Choroid plexus epithelial cell (primary cell): ENCODE data around the gene PEX1.
"Not testable (repeated sequence)": the region's sequence is repeated elsewhere in the genome, so short reads cannot be mapped to it uniquely, and the experiment has no call there.

Experiments
- DNase-seq: peaks from one replicate; pipeline ENCODE4 v3.0.0-alpha.2; 2010; ENCODE audit warnings: low read depth
- H3K4me3 ChIP-seq: 2 replicates; pipeline ENCODE4 v1.5.1; 2011; ENCODE audit warnings: low read depth, mild to moderate bottlenecking, control low read depth, low read length, moderate library complexity
- CTCF ChIP-seq: conservative IDR thresholded peaks from 2 replicates; pipeline ENCODE4 v1.5.1; 2011; ENCODE audit warnings: low read depth, mild to moderate bottlenecking, control low read depth, inconsistent platforms, low read length, moderate library complexity

PEX1 gene

GRCh38 chr7:92557808-92558362, 29.6 kb upstream of the PEX1 start:
- DNase-seq: no peak
- no peak for TF ChIP-seq CTCF
- no peak overlapping the region for H3K4me3 ChIP-seq

GRCh38 chr7:92557249-92557648, 28.9 kb upstream of the PEX1 start:
- no peak for TF ChIP-seq CTCF
- no peak for DNase-seq
- no peak overlapping the region for H3K4me3 ChIP-seq

GRCh38 chr7:92550194-92550593, 21.9 kb upstream of the PEX1 start:
- TF ChIP-seq CTCF: no peak

GRCh38 chr7:92547579-92547978, 19.3 kb upstream of the PEX1 start:
- TF ChIP-seq CTCF: no peak
- no peak overlapping the region for H3K4me3 ChIP-seq
- no peak for DNase-seq

More at GRCh38 chr7:92550194-92550593, 21.9 kb upstream of the PEX1 start:
- no peak for DNase-seq
- H3K4me3 ChIP-seq: no peak overlapping the region

- no peak for TF ChIP-seq CTCF
- no peak overlapping the region for H3K4me3 ChIP-seq
- DNase-seq: no peak
Observed at GRCh38 chr7:92546856-92547497, 18.7 kb upstream of the PEX1 start.

- not testable (repeated sequence) for DNase-seq, H3K4me3 ChIP-seq
Observed at GRCh38 chr7:92545116-92545515, 16.8 kb upstream of the PEX1 start.

GRCh38 chr7:92543542-92543941, 15.2 kb upstream of the PEX1 start:
- not testable (repeated sequence) for H3K4me3 ChIP-seq, DNase-seq

GRCh38 chr7:92534572-92534971, 6.3 kb upstream of the PEX1 start:
- H3K4me3 ChIP-seq: no peak overlapping the region
- no peak for DNase-seq
- TF ChIP-seq CTCF: no peak
